Lower lobe of right lung (tissue), 2 donors: Measurements from ENCODE around the gene ARHGEF5. TPM values are rescaled to one million over a fixed set of nuclear protein-coding genes. Genes with fewer than 3 reads are reported as not detected.

ENCODE experiments used
- ATAC-seq, 2 donors: fragments of 200-7000 bp; cut with Tn5 transposase; one replicate each; pipeline ENCODE4 v1.9.1; 2020 to 2022; ENCODE audit warnings: mild to moderate bottlenecking in 2 of 2, moderate library complexity in 2 of 2
- DNase-seq: peaks from one replicate; pipeline ENCODE4 v3.0.0-alpha.2; 2020
- H3K27ac ChIP-seq: fragments of 200-600 bp; one replicate; pipeline ENCODE4 v1.8.0; 2022
- H3K27me3 ChIP-seq: fragments of 200-600 bp; one replicate; pipeline ENCODE4 v1.8.0; 2022; ENCODE audit warnings: low read depth
- H3K36me3 ChIP-seq: fragments of 200-600 bp; one replicate; pipeline ENCODE4 v1.8.0; 2022; ENCODE audit warnings: mild to moderate bottlenecking
- H3K4me1 ChIP-seq: fragments of 200-600 bp; one replicate; pipeline ENCODE4 v1.8.0; 2022
- H3K4me3 ChIP-seq: fragments of 200-600 bp; one replicate; pipeline ENCODE4 v1.8.0; 2022; ENCODE audit warnings: mild to moderate bottlenecking
- H3K9me3 ChIP-seq: fragments of 200-600 bp; one replicate; pipeline ENCODE4 v1.8.0; 2022
- intact Hi-C: fragments of 100-400 bp; cut with DNase I; formaldehyde crosslinking; loops from one replicate; pipeline ENCODE4 v1.11.0; 2022
- total RNA-seq: library from RNA; stranded (reverse); fragmentation: NEBNext Ultra II Directional; extraction: Animal tissue kit (Norgen Biotek cat#: 25700); gene quantifications from one replicate; pipeline ENCODE4 v1.2.1, GENCODE V29; 2021
- TF ChIP-seq, protein P1 (sequence below): fragments of 200-600 bp; IDR thresholded peaks from one replicate; pipeline ENCODE4 v1.8.0; 2022; ENCODE audit warnings: antibody characterized with exemption, mild to moderate bottlenecking
- donor health status: DM: no; HTN: yes; CAD: no; lungs with severe emphysema.

The ARHGEF5 gene
- total RNA-seq, 1 donor from 2014 or later, result 39.5 TPM

DNA sequence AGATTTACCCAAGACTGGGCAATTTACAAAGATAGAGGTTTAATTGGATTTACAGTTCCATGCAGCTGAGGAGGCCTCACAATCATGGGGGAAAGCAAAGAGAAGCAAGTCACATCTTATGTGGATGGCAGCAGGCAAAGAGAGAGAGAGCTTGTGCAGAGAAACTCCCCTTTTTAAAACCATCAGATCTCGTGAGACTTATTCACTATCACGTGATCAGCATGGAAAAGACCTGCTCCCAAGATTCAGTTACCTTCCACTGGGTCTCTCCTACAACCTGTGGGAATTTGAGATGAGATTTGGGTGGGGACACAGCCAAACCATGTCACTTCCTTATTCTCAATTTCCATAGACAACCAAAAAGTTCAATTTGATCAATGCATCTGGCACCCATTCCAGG is 73.2 kb downstream of the ARHGEF5 start:
- no peaks in the 10 kb centered on the region for H3K27me3 ChIP-seq
- no peaks in the 10 kb centered on the region for H3K36me3 ChIP-seq
- no peaks in the 10 kb centered on the region for H3K9me3 ChIP-seq
- intact Hi-C loops, result no loop called here
- no peak overlapping the region for H3K4me3 ChIP-seq
- ATAC-seq (no peak), DNase-seq (no peak)
- no peaks in the 10 kb centered on the region for H3K4me1 ChIP-seq
- no peak overlapping the region for H3K27ac ChIP-seq
- TF ChIP-seq, protein P1, sequence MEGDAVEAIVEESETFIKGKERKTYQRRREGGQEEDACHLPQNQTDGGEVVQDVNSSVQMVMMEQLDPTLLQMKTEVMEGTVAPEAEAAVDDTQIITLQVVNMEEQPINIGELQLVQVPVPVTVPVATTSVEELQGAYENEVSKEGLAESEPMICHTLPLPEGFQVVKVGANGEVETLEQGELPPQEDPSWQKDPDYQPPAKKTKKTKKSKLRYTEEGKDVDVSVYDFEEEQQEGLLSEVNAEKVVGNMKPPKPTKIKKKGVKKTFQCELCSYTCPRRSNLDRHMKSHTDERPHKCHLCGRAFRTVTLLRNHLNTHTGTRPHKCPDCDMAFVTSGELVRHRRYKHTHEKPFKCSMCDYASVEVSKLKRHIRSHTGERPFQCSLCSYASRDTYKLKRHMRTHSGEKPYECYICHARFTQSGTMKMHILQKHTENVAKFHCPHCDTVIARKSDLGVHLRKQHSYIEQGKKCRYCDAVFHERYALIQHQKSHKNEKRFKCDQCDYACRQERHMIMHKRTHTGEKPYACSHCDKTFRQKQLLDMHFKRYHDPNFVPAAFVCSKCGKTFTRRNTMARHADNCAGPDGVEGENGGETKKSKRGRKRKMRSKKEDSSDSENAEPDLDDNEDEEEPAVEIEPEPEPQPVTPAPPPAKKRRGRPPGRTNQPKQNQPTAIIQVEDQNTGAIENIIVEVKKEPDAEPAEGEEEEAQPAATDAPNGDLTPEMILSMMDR, result no peak

Other genes with a start within 250 kb of the ARHGEF5 start
- not detected for gene OR2A2, start 245.8 kb upstream of the ARHGEF5 start, total RNA-seq
- gene OR2A14, start 232.2 kb upstream of the ARHGEF5 start, total RNA-seq, result not detected
- gene CTAGE4, start 171.9 kb upstream of the ARHGEF5 start, total RNA-seq, result 8.5 TPM
- gene ARHGEF35, start 159.6 kb upstream of the ARHGEF5 start, total RNA-seq, result 10.3 TPM
- gene OR2A42, start 115.8 kb upstream of the ARHGEF5 start, total RNA-seq, result not detected
- 12.1 TPM for gene OR2A7, start 90.6 kb upstream of the ARHGEF5 start, total RNA-seq
- gene CTAGE8, start 86.1 kb upstream of the ARHGEF5 start, total RNA-seq, result 4.2 TPM
- 0.15 TPM for gene OR2A1, start 43.0 kb upstream of the ARHGEF5 start, total RNA-seq
- not detected for gene NOBOX, start 48.3 kb downstream of the ARHGEF5 start, total RNA-seq